ENCODE measurements around the gene SMURF1. TPM values are rescaled to one million over a fixed set of nuclear protein-coding genes. Genes with fewer than 3 reads are reported as not detected.

The SMURF1 gene
- total RNA-seq, 1 donor: 22.6 TPM

GRCh38 chr7:99011341-99011705, 132.6 kb downstream of the SMURF1 start:
- DNase-seq (ENCODE audit: low read depth): no peak
- no peak for TF ChIP-seq CTCF (IDR thresholded peaks at IDR 0.05; ENCODE audit: insufficient read depth, low read length)
- H3K4me3 ChIP-seq (ENCODE audit: low read depth, low read length): no peak overlapping the region

GRCh38 chr7:99010281-99010680, 133.6 kb downstream of the SMURF1 start:
- no peak for DNase-seq (ENCODE audit: low read depth)
- no peak for TF ChIP-seq CTCF (IDR thresholded peaks at IDR 0.05; ENCODE audit: insufficient read depth, low read length)
- H3K4me3 ChIP-seq (ENCODE audit: low read depth, low read length): no peak overlapping the region

GRCh38 chr7:99008921-99009530, 134.9 kb downstream of the SMURF1 start:
- no peak for DNase-seq (ENCODE audit: low read depth)
- H3K4me3 ChIP-seq (ENCODE audit: low read depth, low read length): no peak overlapping the region
- TF ChIP-seq CTCF (IDR thresholded peaks at IDR 0.05; ENCODE audit: insufficient read depth, low read length): no peak

- no peak overlapping the region for H3K4me3 ChIP-seq (ENCODE audit: low read depth, low read length)
- TF ChIP-seq CTCF (IDR thresholded peaks at IDR 0.05; ENCODE audit: insufficient read depth, low read length): no peak
- DNase-seq (ENCODE audit: low read depth): no peak
Measured at GRCh38 chr7:99008181-99008631, 135.7 kb downstream of the SMURF1 start.

- H3K4me3 ChIP-seq (ENCODE audit: low read depth, low read length): no peak overlapping the region
- no peak for TF ChIP-seq CTCF (IDR thresholded peaks at IDR 0.05; ENCODE audit: insufficient read depth, low read length)
- DNase-seq (ENCODE audit: low read depth): no peak
Measured at GRCh38 chr7:99006739-99007424, 137.0 kb downstream of the SMURF1 start.

- DNase-seq (ENCODE audit: low read depth): no peak
- H3K4me3 ChIP-seq (ENCODE audit: low read depth, low read length): no peak overlapping the region
- no peak for TF ChIP-seq CTCF (IDR thresholded peaks at IDR 0.05; ENCODE audit: insufficient read depth, low read length)
Measured at GRCh38 chr7:99005776-99006175, 138.1 kb downstream of the SMURF1 start.

All from fibroblast of the aortic adventitia (primary cell).